Right ventricle myocardium superior (tissue), 1 donor: ENCODE results near the gene B3GALT5. TPM values are rescaled to one million over a fixed set of nuclear protein-coding genes. Genes with fewer than 3 reads are reported as not detected.

Source experiments
- ATAC-seq: fragments of 200-7000 bp; cut with Tn5 transposase; one replicate; pipeline ENCODE4 v1.9.1; 2020; ENCODE audit warnings: mild to moderate bottlenecking; ENCODE audit not compliant: poor library complexity
- DNase-seq: peaks from one replicate; pipeline ENCODE4 v3.0.0-alpha.2; 2020
- intact Hi-C: fragments of 100-400 bp; cut with DNase I; formaldehyde crosslinking; loops from one replicate; pipeline ENCODE4 v1.11.2; 2022
- total RNA-seq: library from RNA; stranded (reverse); fragmentation: NEBNext Ultra II Directional; extraction: Animal tissue kit (Norgen Biotek cat#: 25700); gene quantifications from one replicate; pipeline ENCODE4 v1.2.1, GENCODE V29; 2021
- donor health status: DM: no; HTN: yes; CAD: no; lungs with severe emphysema.

The B3GALT5 gene
- total RNA-seq, 1 donor from 2014 or later: 0.03 TPM

DNA sequence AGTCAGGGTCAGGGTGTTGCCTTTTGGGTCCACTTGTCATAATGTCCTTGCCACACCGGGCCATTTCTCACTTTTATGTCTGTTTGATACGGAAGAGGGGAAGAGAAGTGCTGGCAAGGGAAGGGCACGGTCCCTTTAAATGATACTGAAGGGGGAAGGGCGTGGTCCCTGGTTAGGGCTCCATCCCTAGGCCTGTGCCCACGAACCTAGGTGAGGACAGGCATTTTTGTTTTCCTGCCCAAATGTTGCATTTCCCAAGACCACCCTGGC is 25.2 kb downstream of the B3GALT5 start:
- ATAC-seq (no peak), DNase-seq (no peak)
- intact Hi-C loops: no loop called here

DNA sequence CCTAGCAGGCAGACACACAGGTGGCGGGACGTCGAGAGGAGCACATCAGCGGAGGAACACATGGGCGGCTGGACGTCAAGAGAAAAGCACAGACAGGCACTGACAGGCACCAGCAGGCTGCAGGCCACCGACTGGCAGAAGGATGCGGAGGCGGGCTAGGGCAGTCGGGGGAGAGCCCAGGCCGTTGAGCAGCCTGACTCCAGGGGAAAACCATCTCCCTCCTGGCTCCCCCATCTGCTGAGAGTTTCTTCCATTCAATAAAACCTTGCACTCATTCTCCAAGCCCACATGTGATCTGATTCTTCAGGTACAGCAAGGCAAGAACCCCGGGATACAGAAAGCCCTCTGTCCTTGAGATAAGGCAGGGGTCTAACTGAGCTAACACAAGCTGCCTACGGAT is 25.5 kb downstream of the B3GALT5 start:
- ATAC-seq: no peak
- DNase-seq: no peak
- intact Hi-C loops: no loop called here

DNA sequence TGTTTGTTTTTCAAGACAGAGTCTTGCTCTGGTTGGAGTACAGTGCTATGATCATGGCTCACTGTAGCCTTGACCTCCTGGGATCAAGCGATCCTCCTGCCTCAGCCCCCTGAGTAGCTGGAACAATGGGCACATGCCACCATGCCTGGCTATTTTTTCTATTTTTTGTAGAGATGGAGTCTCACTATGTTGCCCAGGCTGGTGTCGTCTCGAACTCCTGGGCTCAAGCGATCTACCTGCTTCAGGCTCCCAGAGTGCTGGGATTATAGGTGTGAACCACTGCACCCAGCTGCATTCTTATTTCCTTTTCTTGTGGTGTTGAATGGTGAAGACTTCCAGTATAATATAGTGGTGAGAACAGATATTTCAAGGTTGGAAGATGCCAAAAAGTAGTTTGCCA is 28.0 kb downstream of the B3GALT5 start:
- ATAC-seq (no peak), DNase-seq (no peak)
- intact Hi-C loops: no loop called here

DNA sequence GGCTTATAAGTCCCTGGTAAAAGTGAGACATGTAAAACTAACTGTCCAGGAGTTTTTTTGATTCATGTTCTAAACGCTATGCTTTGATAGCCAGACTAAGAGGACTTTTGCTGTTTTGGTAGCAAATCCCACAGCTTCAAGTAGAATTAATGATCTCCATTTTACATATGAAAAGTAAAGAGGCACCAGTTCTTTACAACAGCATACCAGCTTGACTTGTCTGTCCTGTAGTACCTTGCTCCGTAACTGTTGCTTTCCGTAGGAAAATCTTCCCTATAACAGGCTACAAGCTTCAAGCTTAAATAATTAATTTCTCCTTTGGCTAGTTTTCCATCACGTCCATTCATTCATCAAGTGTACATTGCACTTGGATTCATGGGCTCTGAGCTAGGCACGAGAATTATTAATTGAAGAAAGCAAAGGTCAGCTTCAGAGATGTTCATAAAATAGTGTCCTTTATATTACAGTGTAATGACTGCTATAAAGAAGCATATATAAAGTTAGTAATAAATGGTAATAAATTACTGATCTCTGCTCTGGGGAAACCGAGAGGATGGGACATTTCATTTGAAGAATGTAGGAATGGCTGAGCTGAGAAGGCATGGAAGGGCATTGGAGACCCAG is 29.2 kb downstream of the B3GALT5 start:
- DNase-seq (no peak), ATAC-seq (no peak)
- intact Hi-C loops: no loop called here

DNA sequence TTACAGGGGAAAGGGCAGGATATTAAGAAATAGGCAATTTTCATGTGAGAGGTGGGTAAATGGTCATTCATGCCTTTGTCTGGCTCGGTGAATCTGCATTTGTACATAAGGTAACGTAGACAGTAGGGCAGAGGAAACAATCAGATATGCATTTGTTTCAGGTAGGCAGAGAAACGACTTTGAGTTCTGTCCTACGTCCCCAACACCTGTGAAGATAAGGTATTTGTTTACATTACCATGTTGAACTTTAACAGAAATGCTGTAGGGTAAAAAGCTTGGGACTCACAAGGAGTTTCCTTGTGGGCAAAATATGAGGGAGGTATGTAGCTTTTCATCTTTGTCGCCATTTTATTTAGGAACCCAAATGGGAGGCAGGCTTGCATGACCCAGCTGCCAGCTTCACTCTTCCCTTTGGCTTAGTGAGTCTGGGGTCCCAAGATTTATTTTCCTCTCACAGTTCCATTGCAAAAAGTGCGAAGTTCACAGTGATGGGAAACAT is 31.4 kb downstream of the B3GALT5 start:
- intact Hi-C loops: no loop called here
- ATAC-seq: no peak
- DNase-seq: no peak

DNA sequence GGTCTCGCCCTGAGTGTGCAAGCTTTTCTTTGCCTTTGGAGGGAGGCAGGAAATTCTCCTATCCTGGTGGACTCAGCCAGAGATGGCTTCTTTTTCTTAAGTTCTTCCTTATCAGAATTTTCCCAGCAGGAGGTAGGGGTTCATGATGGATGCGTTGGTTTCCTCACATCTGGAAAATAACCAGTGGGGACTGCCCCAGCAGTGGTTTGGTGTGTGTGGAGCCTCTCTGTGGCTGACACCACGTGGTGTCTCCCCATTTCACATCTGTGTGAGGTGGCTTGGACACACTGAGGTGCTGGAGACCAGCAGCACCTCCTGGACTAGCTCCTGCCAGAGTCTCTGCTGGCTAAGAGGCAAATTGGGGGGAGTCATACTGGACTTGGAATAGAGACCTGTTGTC is 32.6 kb downstream of the B3GALT5 start:
- ATAC-seq (no peak), DNase-seq (no peak)
- intact Hi-C loops: no loop called here

DNA sequence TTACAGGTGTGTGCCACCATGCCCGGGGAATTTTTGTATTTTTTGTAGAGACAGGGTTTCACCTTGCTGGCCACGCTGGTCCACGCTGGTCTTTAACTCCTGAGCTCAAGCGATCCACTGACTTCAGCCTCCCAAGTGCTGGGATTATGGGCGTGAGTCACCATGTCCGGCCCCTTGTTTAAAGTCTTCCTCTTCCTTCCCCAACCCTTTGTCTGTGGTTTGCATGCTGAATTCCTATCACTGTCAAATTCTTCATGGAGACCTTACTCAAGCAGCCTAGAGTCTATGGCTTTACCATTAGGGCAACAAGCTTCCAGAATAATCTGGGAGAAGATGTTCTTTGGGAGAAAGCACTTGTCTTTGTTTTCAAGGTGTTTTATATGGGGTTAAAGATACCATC is 34.7 kb downstream of the B3GALT5 start:
- ATAC-seq: no peak
- intact Hi-C loops: no loop called here
- DNase-seq: no peak

DNA sequence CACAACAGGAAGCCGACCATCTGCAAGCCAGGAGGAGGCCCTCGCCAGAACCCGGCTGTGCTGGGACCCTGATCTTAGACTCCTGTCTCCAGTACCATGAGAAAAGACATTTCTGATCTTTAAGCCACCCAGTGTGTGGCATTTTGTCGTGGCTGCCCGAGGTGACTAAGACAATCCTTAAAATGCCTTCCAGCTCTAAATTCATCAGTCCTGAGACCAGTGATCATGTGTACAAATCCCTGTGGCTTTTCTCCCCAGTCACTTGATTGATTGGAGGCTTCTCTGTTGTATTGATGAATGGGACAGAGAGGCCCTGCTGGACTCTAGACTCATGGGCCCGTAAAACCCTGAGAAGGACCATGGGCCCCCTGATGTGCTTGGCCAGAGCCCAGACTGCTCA is 36.1 kb downstream of the B3GALT5 start:
- DNase-seq: no peak
- intact Hi-C loops: no loop called here
- no peak for ATAC-seq

DNA sequence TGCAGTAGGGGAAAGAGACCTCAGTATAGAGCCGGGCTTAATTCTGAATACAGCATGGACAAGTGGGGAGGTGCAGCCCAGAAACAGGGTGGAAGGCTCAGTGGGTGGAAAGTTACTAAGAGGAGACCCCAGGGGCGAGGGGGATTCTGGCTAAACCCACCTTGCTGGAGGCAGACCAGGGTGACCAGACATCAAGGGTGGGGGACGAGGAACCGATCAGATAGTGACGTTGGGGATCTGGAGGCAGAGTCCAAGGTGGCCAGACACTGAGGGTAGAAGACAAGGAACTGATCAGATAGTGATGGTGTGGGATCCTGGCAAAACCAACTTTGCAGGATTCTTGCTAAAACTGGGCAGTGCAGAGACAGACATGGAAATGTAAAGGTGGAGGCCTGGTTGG is 36.8 kb downstream of the B3GALT5 start:
- ATAC-seq (no peak), DNase-seq (no peak)
- intact Hi-C loops: no loop called here

DNA sequence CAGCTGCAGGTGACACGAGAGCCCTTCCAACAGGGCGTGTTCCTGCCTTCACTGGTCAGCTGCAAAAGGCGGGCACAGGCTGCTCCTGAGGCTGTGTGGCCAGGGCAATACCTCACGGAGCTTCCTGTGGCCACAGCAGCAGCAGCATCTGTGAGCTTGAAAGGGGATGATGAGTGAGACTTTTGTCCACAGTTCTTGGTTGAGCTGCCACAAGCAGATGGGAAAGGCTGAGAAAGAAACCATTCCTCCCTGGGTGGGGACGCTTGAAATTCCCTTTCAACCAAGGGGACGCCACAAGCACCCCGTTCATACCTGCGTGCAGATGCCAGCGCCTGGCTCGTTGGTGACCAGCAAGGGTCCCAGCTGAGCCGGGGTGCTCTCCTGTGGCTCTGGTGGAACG is 37.6 kb downstream of the B3GALT5 start:
- intact Hi-C loops: no loop called here
- DNase-seq (no peak), ATAC-seq (no peak)

DNA sequence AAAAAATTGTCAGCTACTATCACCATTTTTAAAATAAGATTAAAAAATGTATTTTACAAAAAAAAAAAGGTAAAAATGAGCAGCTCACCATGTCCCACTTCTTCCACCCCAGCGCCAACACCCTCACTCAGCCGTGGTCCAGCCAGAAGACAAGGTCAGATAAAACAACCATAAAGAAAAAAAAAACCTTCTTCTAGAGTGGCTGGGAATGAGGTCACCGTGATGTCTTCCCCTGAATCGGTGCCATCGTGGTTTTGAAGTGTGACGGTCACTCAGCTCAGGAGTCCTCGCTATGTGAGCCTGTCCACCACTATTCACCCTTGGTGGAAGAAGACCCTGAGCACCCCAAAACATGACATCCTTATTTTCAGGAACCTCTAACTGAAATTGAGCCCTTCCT is 38.1 kb downstream of the B3GALT5 start:
- intact Hi-C loops: no loop called here
- DNase-seq: no peak
- no peak for ATAC-seq

DNA sequence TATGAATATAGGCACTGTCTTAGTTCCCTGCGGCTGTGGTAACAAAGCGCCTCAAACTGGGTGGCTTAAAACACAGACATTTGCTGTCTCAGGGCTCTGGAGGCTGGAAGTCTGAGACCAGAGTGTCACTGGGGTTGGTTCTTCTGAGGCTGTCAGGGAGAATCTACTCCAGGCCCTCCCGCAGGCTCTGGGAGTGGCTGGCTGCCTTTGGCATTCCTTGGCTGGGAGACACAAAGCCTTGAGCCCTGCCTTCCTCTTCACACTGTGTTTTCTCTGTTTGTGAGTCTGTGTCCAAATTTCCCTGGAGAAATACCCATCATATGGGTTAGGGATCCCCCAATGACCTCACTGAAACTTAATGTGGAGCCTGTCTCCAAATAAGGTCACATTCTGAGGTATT is 38.5 kb downstream of the B3GALT5 start:
- DNase-seq (no peak), ATAC-seq (no peak)
- intact Hi-C loops: no loop called here

DNA sequence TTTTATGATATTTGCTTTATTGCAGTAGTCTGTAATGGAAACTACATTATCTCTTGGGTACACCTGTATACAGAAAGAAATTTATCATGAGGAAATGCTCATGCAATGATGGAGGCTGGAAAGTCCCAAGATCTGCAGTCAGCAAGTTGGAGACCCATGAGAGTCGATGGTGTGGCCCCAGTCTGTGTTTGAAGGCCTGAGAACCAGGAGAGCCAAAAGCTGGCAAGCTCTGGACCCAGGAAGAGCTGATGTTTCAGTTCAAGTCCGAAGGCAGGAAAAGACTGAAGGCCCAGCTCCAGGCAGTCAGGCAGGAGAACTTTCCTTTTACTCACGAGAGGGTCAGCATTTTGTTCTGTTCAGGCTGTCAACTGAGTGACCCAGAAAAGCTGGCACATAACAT is 42.2 kb downstream of the B3GALT5 start:
- DNase-seq (no peak), ATAC-seq (no peak)
- intact Hi-C loops: no loop called here

DNA sequence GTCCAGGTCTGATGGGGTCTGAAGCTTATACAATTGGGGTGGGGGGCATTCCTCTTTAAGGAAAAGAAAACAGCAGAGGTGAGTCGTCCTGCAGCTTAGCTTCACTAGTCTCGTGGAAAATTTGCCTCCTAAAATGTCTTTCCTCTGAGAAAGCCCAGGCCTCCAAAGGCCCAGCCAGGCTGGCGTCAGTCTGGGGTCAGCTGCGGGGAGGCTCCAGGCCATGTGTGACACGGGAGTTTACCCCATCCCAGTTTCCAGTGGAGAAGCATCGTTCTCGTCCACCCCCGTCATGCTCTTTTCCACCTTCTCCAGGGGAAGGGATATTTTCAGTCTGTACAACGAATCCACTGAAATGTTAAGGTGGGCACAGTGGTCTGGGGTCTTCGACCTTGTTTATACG is 42.8 kb downstream of the B3GALT5 start:
- DNase-seq: no peak
- ATAC-seq: no peak
- intact Hi-C loops: no loop called here

DNA sequence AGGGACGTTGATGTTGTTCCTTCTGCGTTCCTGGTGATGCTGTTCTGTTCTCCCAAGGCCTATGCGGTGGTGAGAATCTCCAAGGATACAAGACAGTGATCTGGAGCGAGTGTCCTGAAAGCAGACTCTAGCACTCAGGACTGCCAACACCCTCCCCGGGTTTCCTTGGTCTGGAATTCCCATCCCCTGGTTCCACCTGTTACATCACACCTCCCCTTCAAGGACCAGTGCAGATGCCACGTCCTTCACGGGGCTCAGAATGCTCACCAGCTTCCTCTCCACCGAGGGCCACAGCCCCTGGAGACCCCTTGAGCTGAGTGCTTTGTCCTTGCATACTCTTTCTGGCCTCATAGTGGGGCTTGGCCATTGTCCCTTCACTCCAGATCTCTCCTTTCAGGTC is 43.5 kb downstream of the B3GALT5 start:
- DNase-seq (no peak), ATAC-seq (no peak)
- intact Hi-C loops: no loop called here

DNA sequence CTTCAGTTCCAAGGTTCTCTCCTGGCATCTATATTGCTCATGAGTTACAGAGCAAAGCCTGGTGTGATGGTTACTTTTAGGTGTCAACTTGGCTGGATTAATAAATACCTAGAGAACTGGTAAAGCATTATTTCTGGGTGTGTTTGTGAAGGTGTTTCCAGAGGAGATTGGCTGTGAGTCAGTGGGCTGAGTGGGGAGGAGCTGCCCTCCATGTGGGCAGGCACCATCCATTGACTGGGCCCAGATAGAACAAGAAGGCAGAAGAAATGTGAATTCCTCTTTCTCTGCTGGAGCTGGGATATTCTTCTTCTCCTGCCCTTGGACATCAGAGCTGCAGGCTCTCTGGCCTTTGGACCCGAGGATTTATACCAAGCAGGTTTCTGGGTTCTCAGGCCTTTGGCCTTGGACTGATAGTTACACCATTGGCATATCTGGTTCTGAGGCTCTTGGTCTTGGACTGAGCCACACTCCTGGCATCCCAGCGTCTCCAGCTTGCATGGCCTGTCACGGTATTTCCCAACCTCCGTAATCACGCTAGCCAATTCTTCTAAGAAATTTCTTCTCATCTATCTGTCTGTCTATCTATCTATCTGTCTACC is 44.5 kb downstream of the B3GALT5 start:
- DNase-seq (no peak), ATAC-seq (no peak)
- intact Hi-C loops: no loop called here

DNA sequence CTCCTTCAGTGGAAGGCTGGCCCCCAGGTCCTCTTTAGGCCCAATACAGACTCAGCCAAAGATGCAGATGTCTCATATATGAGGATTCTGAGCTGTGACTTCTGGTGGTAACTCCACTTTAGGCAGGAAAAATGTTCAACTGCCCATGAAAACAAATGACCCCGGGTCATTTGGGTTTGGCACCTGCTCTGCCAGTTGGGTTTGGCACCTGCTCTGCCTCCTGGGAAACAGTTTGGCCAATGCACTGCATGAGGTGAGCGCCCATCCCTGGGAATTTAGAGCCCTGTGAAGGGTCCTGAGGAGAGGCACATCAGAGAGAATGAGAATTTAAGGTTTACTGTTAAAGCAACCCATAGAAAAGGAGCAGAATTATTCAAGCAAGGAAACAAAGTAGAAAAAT is 45.3 kb downstream of the B3GALT5 start:
- intact Hi-C loops: no loop called here
- ATAC-seq: no peak
- DNase-seq: no peak

DNA sequence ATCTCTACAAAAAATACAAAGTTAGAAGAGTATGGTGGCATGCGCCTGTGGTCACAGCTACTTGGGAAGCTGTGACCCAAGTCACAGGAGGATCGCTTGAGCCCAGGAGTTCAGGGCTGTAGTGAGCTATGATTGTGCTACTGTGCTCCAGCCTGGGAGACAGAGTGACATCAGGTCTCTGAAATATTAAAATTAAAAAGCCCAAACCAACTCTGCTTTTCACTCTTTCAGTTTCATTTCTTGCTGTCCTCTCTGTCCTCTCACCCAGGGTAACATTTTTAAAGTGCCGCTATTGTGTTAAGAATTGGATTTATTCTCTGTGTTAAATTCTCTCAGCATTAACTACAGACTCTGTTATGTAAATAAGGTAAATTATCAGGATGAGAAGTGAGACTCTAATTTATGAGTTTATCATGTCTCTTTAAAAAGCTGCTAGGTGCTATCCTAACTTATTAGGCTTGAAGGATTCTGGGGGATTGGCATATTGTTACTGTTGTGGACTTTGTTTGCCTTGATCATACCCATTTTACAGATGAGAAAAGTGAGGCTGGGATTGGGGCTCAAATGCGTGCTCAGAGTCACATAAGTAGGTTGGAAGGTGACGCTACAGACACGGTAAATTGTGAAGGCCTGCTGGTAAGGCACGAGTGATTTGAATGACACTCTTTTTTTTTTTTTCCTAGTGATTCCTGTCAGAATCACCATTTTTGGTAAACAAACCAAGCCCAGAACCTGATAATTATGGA is 46.5 kb downstream of the B3GALT5 start:
- intact Hi-C loops: no loop called here
- ATAC-seq: no peak
- no peak for DNase-seq

DNA sequence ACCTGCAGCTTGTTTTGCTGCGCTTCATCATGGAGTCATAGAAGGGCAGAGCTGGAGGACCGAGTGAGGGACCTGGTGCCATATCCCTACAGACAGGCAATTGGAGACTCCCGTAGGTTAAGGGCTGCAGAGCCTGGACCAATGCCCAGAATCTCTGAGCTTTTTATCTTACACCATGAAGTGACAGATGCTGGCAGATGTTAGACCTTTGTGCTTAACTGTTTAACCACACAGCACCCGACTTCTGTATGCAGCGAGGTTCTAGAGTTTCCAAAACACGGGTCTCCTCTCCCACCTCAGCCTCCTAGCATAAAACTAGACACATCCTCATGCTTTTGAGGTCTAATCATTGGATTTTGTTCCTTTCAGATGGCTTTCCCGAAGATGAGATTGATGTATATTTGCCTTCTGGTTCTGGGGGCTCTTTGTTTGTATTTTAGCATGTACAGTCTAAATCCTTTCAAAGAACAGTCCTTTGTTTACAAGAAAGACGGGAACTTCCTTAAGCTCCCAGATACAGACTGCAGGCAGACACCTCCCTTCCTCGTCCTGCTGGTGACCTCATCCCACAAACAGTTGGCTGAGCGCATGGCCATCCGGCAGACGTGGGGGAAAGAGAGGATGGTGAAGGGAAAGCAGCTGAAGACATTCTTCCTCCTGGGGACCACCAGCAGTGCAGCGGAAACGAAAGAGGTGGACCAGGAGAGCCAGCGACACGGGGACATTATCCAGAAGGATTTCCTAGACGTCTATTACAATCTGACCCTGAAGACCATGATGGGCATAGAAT is 47.6 kb downstream of the B3GALT5 start:
- DNase-seq (peak; percentile 66), ATAC-seq (peak; percentile 88)
- intact Hi-C loops: no loop called here

DNA sequence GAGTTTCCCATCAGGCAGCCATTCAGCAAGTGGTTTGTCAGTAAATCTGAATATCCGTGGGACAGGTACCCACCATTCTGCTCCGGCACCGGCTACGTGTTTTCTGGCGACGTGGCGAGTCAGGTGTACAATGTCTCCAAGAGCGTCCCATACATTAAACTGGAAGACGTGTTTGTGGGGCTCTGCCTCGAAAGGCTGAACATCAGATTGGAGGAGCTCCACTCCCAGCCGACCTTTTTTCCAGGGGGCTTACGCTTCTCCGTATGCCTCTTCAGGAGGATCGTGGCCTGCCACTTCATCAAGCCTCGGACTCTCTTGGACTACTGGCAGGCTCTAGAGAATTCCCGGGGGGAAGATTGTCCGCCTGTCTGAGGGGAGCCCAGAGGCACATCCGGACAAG is 48.4 kb downstream of the B3GALT5 start:
- intact Hi-C loops: no loop called here
- DNase-seq (no peak), ATAC-seq (no peak)
